Activated naive CD8-positive, alpha-beta T cell (primary cell): ENCODE results near the gene NNMT.

Experiments used
- H3K27ac Mint-ChIP-seq: one replicate; pipeline ENCODE4 v1.8.0; 2021; ENCODE audit warnings: mixed read lengths
- H3K27me3 Mint-ChIP-seq: one replicate; pipeline ENCODE4 v1.8.0; 2021; ENCODE audit warnings: mixed read lengths
- H3K36me3 Mint-ChIP-seq: one replicate; pipeline ENCODE4 v1.8.0; 2021; ENCODE audit warnings: mixed read lengths
- H3K4me1 Mint-ChIP-seq: one replicate; pipeline ENCODE4 v1.8.0; 2021; ENCODE audit warnings: low read depth, mixed read lengths
- H3K4me3 Mint-ChIP-seq: one replicate; pipeline ENCODE4 v1.8.0; 2021; ENCODE audit warnings: mild to moderate bottlenecking, mixed read lengths
- H3K9me3 Mint-ChIP-seq: one replicate; pipeline ENCODE4 v1.8.0; 2021; ENCODE audit warnings: low read depth, mixed read lengths

Gene NNMT

DNA sequence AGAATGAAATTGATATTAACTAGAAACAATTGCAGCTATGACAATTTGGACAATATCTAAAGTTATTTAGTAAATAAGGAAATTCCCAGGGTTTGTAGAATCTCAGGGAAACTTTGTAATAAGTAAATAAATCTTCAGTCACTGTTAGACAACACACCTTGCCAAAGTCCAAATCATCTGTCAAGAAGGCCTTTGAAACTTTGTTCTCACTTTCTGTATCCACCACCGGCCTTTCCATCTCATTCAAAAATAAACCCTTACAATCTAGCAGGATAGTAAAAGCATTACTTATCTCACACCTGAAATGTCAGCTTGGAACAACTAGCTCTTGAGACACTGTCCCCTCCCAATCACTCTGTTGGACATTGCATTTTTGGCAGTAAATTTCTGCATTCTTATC, 7.9 kb downstream of the NNMT start:
- H3K27me3 Mint-ChIP-seq = peaks cover 19% of the 10 kb centered on the region

DNA sequence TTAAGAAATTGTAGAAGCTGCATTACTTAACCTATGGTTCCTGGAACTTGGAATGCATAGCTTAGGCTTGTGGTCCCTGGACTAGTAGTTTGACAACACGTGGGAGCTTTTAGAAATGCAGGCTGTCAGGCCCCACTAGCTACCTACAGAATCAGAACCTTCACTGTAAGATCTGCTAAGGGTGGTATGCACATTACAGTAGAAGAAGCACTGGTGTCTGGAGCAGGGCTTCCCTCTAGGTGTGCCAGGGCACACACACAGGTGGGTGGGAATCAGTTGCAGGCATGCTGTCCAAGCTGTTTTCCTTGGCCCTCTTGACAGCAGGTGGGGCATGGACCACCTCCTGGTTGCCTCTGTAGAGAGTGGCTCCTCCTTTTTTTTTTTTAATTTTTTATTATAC, 8.8 kb downstream of the NNMT start:
- no peak overlapping the region for H3K27ac Mint-ChIP-seq
- H3K4me1 Mint-ChIP-seq = no peaks in the 10 kb centered on the region
- peaks cover 21% of the 10 kb centered on the region for H3K27me3 Mint-ChIP-seq
- peaks cover 7% of the 10 kb centered on the region for H3K36me3 Mint-ChIP-seq
- H3K4me3 Mint-ChIP-seq = no peak overlapping the region
- peaks cover 13% of the 10 kb centered on the region for H3K9me3 Mint-ChIP-seq

More for the DNA sequence above, 7.9 kb downstream of the NNMT start:
- H3K27ac Mint-ChIP-seq = no peak overlapping the region
- H3K4me1 Mint-ChIP-seq = no peaks in the 10 kb centered on the region
- H3K4me3 Mint-ChIP-seq = no peak overlapping the region
- peaks cover 10% of the 10 kb centered on the region for H3K36me3 Mint-ChIP-seq
- H3K9me3 Mint-ChIP-seq = peaks cover 19% of the 10 kb centered on the region

DNA sequence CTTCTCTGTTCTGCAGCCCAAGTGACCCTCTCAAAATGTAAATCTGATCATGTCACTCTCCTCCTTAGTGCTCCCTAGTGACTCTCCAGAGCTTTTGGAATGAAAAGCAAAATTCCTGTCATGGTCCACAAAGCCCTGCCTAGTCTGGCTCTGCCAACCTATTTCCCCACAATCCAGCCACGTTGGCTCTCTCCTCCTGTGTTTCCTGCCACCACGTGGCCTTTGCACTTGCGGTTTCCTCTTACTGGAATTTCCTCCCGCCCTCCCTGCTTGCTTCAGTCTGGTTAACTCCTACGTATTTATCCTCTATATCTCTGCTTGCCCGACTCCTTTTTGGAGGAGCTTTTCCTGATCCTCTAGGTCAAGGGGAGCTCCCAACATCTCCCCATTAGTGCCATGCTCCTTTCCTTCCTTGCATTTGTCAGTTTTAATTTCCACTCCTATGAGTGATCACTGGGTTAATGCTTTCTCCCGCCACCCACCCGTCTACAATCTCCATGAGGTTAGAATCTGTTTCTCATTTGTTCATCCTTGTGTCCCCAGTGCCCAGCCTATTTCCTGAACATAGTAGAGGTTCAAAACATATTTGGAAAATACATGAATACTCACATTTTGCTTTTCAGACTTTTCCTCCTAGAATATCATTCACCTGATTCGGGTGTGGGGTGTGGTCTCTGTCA, 11.5 kb downstream of the NNMT start:
- Mint-ChIP-seq H3K27me3 (peaks cover 25% of the 10 kb centered on the region), H3K4me3 (no peak overlapping the region), H3K9me3 (no peaks in the 10 kb centered on the region), H3K36me3 (no peaks in the 10 kb centered on the region), H3K27ac (no peak overlapping the region), H3K4me1 (no peaks in the 10 kb centered on the region)

DNA sequence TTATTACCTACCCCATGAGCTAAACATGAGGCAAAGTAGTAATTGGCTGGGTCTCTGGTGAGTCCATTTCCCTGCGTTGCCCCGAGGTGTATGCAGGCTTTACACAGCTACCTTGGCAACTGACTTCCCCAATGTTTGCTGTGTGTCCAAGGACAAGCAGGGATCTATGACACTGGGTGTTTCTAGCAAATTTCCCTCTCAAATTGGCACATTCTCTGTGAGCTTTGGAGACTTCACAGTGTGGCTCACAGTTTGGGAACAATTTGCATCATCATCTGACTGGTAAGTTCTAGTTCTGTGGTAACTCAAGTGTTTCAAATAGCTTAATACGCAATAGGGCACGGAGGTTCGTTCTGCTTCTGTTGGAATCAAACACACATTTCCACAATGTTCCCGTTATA, 12.5 kb downstream of the NNMT start:
- H3K4me3 Mint-ChIP-seq = no peak overlapping the region
- H3K27ac Mint-ChIP-seq = no peak overlapping the region
- no peaks in the 10 kb centered on the region for H3K4me1 Mint-ChIP-seq
- peaks cover 25% of the 10 kb centered on the region for H3K27me3 Mint-ChIP-seq
- no peaks in the 10 kb centered on the region for H3K36me3 Mint-ChIP-seq
- no peaks in the 10 kb centered on the region for H3K9me3 Mint-ChIP-seq

DNA sequence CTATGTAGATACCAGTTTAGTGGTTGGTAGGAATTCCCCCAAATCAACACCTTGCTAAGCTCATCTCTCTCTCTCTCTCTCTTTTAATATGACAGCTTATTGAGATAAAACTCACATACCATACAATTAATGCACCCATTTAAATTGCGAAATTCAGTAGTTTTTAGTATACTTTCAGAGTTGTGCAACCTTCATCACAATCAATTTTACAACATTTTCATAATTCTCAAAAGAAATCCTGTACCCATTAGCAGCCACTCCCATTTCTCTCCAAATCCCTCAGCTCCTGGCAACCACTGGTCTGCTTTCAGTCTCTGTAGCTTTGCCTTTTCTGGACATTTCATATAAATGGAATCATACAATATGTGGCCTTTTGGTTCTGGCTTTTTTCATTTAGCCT, 13.3 kb downstream of the NNMT start:
- Mint-ChIP-seq H3K36me3 (no peaks in the 10 kb centered on the region), H3K4me3 (no peak overlapping the region), H3K4me1 (no peaks in the 10 kb centered on the region), H3K27me3 (peaks cover 25% of the 10 kb centered on the region), H3K27ac (no peak overlapping the region), H3K9me3 (no peaks in the 10 kb centered on the region)

DNA sequence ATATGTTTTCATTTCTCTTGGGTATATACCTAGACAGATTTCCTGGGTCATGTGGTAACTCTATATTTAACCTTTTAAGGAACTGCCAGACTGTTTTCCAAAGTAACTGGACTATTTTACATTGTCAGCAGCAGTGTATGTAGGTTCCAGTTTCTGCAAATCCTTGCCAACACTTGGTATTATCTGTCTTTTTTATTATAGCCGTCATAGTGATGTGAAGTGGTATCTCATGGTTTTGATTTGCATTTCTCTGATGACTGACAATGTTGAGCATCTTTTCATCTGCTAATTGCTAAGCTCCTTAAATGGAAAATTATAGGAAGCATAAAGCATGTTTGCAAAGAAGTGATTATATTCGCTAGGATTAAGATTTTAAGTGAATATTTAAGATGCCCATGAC, 13.9 kb downstream of the NNMT start:
- Mint-ChIP-seq H3K27ac (no peak overlapping the region), H3K36me3 (no peaks in the 10 kb centered on the region), H3K4me1 (no peaks in the 10 kb centered on the region), H3K27me3 (peaks cover 25% of the 10 kb centered on the region), H3K4me3 (no peak overlapping the region), H3K9me3 (no peaks in the 10 kb centered on the region)

DNA sequence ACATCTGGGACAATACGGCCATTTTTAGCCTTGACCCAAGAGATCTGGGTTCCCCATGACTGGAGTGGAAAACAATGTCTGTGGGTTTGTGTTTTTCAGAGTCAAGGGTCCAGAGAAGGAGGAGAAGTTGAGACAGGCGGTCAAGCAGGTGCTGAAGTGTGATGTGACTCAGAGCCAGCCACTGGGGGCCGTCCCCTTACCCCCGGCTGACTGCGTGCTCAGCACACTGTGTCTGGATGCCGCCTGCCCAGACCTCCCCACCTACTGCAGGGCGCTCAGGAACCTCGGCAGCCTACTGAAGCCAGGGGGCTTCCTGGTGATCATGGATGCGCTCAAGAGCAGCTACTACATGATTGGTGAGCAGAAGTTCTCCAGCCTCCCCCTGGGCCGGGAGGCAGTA, 15.7 kb downstream of the NNMT start:
- Mint-ChIP-seq H3K4me3 (no peak overlapping the region), H3K4me1 (peaks cover 14% of the 10 kb centered on the region), H3K27me3 (peaks cover 25% of the 10 kb centered on the region), H3K27ac (no peak overlapping the region), H3K9me3 (no peaks in the 10 kb centered on the region), H3K36me3 (no peaks in the 10 kb centered on the region)

DNA sequence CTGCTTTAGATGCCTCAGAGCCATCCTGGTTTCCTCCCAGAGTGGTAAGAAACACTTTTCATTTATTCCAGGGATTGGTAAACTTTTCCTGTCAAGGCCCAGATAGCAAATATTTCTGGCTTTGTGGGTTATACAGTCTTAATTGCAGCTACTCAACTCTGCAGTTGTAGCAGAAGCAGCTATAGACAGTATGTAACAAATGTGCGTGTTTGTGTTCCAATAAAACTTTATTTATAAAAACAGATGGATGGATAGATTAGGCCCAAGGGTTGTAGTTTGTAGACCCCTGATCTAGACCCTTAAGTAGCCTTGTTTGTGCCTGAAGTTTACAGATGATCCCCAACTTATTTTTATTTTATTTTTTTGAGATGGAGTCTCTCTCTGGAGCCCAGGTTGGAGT, 17.9 kb downstream of the NNMT start:
- peaks cover 12% of the 10 kb centered on the region for H3K27me3 Mint-ChIP-seq
- H3K4me1 Mint-ChIP-seq = peaks cover 26% of the 10 kb centered on the region
- no peak overlapping the region for H3K4me3 Mint-ChIP-seq
- no peaks in the 10 kb centered on the region for H3K36me3 Mint-ChIP-seq
- H3K27ac Mint-ChIP-seq = no peak overlapping the region
- no peaks in the 10 kb centered on the region for H3K9me3 Mint-ChIP-seq

DNA sequence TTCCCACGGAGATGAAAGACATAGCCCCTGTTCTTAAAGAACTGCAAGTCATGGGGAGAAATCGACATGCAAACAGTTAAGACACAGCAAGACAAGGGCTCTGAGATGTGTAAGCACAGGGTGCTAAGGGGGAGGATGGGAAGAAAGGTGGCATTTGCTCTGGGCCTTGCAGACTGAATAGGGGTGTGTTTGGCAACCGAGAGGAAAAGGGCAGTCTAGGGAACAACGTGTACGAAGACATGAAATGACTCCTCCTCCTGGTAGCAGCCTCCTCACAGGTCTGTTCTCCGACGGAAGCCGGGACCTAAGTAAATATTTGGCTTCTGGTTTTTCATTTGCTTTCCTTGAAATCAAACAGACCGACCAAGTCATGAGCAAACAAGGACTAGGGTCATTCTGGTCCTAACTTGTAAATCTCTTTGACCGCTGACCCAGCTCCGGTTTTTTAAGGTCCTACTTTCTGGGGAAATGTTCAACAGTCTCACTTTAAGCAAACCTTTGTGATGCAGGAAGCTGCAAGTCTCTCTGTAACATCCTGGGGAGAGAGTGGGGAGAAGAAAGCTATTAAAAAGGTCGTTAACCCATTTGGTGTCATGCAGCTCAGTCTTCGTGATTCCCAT, 19.7 kb downstream of the NNMT start:
- peak overlapping the region; percentile 80 for H3K27ac Mint-ChIP-seq

DNA sequence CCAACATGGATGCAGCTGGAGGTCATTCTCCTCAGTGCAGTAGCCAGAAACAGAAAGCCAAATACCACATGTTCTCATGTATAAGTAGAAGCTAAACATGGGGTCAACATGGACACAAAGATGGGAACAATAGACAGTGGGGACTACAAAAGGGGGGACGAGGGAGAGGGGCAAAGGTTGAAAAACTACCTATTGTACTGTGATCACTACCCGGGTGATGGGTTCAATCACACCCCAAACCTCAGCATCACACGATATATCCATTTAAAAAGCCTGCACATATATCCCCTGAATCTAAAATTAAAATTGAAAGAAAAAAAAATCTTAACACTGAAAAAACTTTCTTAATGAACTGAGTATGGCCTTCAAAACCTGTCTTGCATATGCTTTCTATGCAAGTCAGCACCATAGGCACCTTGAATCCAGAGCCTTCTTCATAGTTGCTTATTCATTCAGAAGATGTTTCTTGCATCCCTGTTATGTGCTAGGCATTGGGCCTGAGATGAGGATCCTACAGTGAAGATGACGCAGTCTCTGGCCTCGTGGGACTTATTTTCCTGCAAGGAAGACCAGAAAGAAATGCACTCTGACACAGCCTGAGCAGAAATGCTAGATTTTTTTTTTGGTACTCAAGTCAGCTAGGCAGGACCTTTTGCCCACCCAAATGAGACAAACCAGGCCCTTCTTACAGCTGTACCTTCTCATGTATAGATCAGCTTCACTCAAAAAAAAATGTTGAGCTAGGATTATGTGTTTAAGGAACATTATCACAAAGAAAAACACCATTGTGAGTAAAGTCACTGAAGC, 21.0 kb downstream of the NNMT start:
- peaks cover 33% of the 10 kb centered on the region for H3K4me1 Mint-ChIP-seq
- H3K36me3 Mint-ChIP-seq = no peaks in the 10 kb centered on the region
- no peak overlapping the region for H3K4me3 Mint-ChIP-seq
- no peaks in the 10 kb centered on the region for H3K9me3 Mint-ChIP-seq
- peaks cover 4% of the 10 kb centered on the region for H3K27me3 Mint-ChIP-seq
- H3K27ac Mint-ChIP-seq = no peak overlapping the region

More for the DNA sequence above, 19.7 kb downstream of the NNMT start:
- H3K4me1 Mint-ChIP-seq = peaks cover 33% of the 10 kb centered on the region
- no peaks in the 10 kb centered on the region for H3K9me3 Mint-ChIP-seq
- H3K4me3 Mint-ChIP-seq = peak overlapping the region; percentile 68
- H3K36me3 Mint-ChIP-seq = no peaks in the 10 kb centered on the region
- peaks cover 6% of the 10 kb centered on the region for H3K27me3 Mint-ChIP-seq

DNA sequence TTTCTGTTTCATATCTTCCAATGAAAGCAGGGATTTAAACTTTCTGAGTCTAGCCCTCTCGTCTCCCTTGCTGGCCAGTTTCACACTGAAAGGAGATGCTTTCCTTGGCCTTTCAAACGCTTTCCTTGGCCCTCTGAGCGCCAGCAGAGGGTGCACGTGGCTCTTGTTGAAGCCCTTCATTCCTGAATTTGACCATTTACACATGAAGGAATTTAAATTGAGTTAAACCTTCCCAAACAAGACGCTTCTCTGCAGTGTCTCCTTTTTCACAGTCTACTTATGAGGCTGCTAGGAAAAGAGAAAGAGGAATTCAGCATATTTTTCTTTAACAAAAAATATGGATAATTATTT, 21.6 kb downstream of the NNMT start:
- no peak overlapping the region for H3K4me3 Mint-ChIP-seq
- no peak overlapping the region for H3K27ac Mint-ChIP-seq
- H3K36me3 Mint-ChIP-seq = no peaks in the 10 kb centered on the region
- H3K9me3 Mint-ChIP-seq = no peaks in the 10 kb centered on the region
- peaks cover 1% of the 10 kb centered on the region for H3K27me3 Mint-ChIP-seq
- peaks cover 33% of the 10 kb centered on the region for H3K4me1 Mint-ChIP-seq

DNA sequence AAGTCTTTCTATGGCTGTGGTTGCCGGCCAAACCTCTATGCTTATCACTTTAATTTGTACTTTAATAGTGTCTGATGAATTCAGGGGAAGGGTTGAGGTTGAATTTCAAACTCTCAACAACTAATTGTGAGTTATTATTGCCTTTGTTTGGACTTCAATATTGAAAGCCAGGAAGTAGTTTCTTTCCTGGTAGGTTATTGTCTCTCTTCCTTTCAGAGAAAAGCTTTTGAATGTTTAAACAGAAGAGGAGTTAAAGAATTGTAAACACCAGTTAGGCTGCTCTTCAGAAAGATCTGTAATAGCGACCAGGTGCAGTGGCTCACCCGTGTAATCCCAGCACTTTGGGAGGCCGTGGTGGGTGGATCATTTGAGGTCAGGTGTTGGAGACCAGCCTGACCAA, 22.2 kb downstream of the NNMT start:
- H3K4me1 Mint-ChIP-seq = peaks cover 33% of the 10 kb centered on the region
- peak overlapping the region; percentile 8 for H3K27ac Mint-ChIP-seq
- no peak overlapping the region for H3K4me3 Mint-ChIP-seq
- H3K9me3 Mint-ChIP-seq = no peaks in the 10 kb centered on the region
- peaks cover 1% of the 10 kb centered on the region for H3K27me3 Mint-ChIP-seq
- H3K36me3 Mint-ChIP-seq = no peaks in the 10 kb centered on the region

DNA sequence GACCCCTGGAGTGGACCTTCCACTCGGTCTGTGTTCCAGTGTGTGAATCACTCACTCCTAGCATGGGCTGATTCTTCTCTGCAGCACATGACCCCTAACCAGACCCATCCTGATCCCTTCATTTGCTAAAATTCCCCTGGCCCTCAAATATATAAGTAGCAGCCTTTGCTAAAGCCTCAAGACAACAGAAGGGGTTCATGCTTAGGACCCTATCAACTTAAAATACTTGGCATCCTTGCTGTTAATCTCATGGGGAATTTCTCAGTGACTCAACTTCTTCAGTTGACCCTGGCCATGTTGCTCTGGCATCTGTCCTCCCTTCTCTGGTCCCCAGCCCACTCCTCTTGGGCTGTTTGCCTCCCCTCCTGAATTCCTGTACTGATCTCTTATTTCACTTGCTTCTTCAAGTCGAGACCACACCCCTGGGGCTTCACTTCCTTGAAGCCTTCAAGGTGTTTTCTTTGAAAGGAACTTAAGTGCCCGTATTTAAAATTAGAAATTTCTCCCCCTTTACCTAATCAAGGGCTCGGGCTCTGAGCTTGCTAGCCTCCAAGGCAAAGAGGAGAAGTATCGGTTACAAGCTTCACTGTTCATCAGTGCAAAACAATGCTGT, 23.6 kb downstream of the NNMT start:
- Mint-ChIP-seq H3K36me3 (no peaks in the 10 kb centered on the region), H3K9me3 (no peaks in the 10 kb centered on the region), H3K4me3 (no peak overlapping the region), H3K27ac (no peak overlapping the region), H3K27me3 (peaks cover 1% of the 10 kb centered on the region), H3K4me1 (peaks cover 33% of the 10 kb centered on the region)

DNA sequence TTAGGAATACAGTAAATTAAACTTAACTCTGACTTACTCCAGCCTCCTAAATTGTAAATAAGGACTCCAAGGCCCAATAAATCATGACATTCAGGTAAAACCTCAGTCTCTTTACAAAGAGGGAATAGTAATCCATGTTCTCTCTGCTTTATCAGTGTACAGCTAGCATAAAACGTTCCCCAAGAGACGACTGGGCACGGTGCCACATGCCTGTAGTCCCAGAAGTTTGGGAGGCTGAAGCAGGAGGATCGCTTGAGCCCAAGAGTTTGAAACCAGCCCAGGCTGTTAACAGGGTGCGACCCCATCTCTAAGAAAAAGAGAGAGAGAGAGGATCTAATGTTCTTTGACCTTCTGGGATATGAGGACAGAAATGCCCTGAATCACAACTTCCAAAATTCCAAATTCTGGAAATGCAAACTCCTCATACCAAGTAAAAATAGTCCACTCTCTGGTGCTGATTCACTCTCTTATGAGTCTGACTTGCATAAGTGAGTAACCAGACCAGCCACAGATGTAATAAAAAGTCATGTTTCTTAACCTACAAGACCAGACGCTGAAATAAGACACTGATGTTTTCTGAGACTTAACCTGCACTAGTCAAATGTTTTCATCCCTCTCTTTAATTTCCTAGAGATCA, 25.5 kb downstream of the NNMT start:
- peaks cover 2% of the 10 kb centered on the region for H3K27me3 Mint-ChIP-seq
- no peak overlapping the region for H3K27ac Mint-ChIP-seq
- no peak overlapping the region for H3K4me3 Mint-ChIP-seq
- no peaks in the 10 kb centered on the region for H3K36me3 Mint-ChIP-seq
- no peaks in the 10 kb centered on the region for H3K9me3 Mint-ChIP-seq
- peaks cover 19% of the 10 kb centered on the region for H3K4me1 Mint-ChIP-seq

DNA sequence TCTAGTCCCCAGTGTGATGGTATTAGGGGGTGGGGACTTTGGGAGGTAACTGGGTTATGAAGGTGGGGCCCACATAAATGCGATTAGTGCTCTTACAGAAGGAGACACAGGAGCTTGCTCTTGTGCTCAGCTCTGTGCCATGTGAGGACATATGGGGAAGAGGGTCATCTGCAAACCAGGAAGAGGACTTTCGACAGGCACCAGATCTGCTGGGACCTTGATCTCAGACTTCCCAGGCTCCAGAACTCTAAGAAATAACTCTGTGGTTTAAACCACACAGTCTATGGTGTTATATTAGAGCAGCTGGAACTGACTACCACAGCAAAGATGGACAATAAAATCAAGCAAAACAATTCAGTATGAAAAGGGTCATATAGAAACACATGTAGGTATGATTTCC, 26.7 kb downstream of the NNMT start:
- H3K4me3 Mint-ChIP-seq = no peak overlapping the region
- no peaks in the 10 kb centered on the region for H3K36me3 Mint-ChIP-seq
- H3K27me3 Mint-ChIP-seq = peaks cover 4% of the 10 kb centered on the region
- H3K9me3 Mint-ChIP-seq = no peaks in the 10 kb centered on the region
- H3K4me1 Mint-ChIP-seq = peaks cover 12% of the 10 kb centered on the region
- H3K27ac Mint-ChIP-seq = no peak overlapping the region
